H7 (cell line): ENCODE measurements around the gene LRRN3. TPM values are rescaled to one million over a fixed set of nuclear protein-coding genes. Genes with fewer than 3 reads are reported as not detected.
"Not testable (repeated sequence)": the region's sequence is repeated elsewhere in the genome, so short reads cannot be mapped to it uniquely, and the experiment has no call there.

Experiments used
- DNase-seq: peaks from one replicate; pipeline ENCODE4 v3.0.0; 2012
- H3K27me3 ChIP-seq: 2 replicates; pipeline ENCODE4 v1.6.0; 2011; ENCODE audit warnings: mild to moderate bottlenecking, low read length; ENCODE audit not compliant: control insufficient read depth, insufficient read depth
- H3K36me3 ChIP-seq: replicated peaks from 2 replicates; pipeline ENCODE4 v1.5.1; 2011; ENCODE audit warnings: low read length; ENCODE audit not compliant: control insufficient read depth, insufficient read depth
- H3K4me3 ChIP-seq: 2 replicates; pipeline ENCODE4 v1.5.1; 2011; ENCODE audit warnings: low read depth, mild to moderate bottlenecking, control low read depth, low read length, moderate library complexity; ENCODE audit not compliant: insufficient read depth
- total RNA-seq: library from RNA; depleted of rRNA; stranded (reverse); fragments of >200 nt; shearing (Covaris generic); gene quantifications from 2 replicates; pipeline ENCODE4 v1.2.3, GENCODE V29; 2014

Gene LRRN3
- total RNA-seq, 1 experiment from 2014 or later = 0.31 TPM

GRCh38 chr7:111067682-111068081 is 23.2 kb upstream of the LRRN3 start:
- no peak for DNase-seq
- no peaks in the 10 kb centered on the region for H3K36me3 ChIP-seq

GRCh38 chr7:111068618-111069017 is 22.3 kb upstream of the LRRN3 start:
- no peaks in the 10 kb centered on the region for H3K27me3 ChIP-seq
- DNase-seq = no peak
- no peaks in the 10 kb centered on the region for H3K36me3 ChIP-seq
- H3K4me3 ChIP-seq = no peak overlapping the region

More at GRCh38 chr7:111067682-111068081, 23.2 kb upstream of the LRRN3 start:
- Histone ChIP-seq H3K4me3 (no peak overlapping the region), H3K27me3 (no peaks in the 10 kb centered on the region)

- DNase-seq = no peak
Observed at GRCh38 chr7:111071556-111071955, 19.4 kb upstream of the LRRN3 start.

GRCh38 chr7:111072658-111073057 is 18.3 kb upstream of the LRRN3 start:
- DNase-seq, H3K36me3 ChIP-seq, H3K4me3 ChIP-seq, H3K27me3 ChIP-seq: not testable (repeated sequence)

More at GRCh38 chr7:111071556-111071955, 19.4 kb upstream of the LRRN3 start:
- Histone ChIP-seq H3K27me3 (no peaks in the 10 kb centered on the region), H3K36me3 (no peaks in the 10 kb centered on the region), H3K4me3 (no peak overlapping the region)

GRCh38 chr7:111074071-111074747 is 16.7 kb upstream of the LRRN3 start:
- no peaks in the 10 kb centered on the region for H3K36me3 ChIP-seq
- no peak for DNase-seq
- H3K27me3 ChIP-seq = no peaks in the 10 kb centered on the region
- H3K4me3 ChIP-seq = no peak overlapping the region

GRCh38 chr7:111074748-111075146 is 16.2 kb upstream of the LRRN3 start:
- Histone ChIP-seq H3K36me3 (no peaks in the 10 kb centered on the region), H3K27me3 (no peaks in the 10 kb centered on the region), H3K4me3 (no peak overlapping the region)
- DNase-seq = no peak

- no peaks in the 10 kb centered on the region for H3K36me3 ChIP-seq
- no peak overlapping the region for H3K4me3 ChIP-seq
Observed at GRCh38 chr7:111075498-111075897, 15.4 kb upstream of the LRRN3 start.

GRCh38 chr7:111076205-111076604 is 14.7 kb upstream of the LRRN3 start:
- H3K36me3 ChIP-seq = no peaks in the 10 kb centered on the region
- H3K4me3 ChIP-seq = no peak overlapping the region
- no peaks in the 10 kb centered on the region for H3K27me3 ChIP-seq
- DNase-seq = no peak

More at GRCh38 chr7:111075498-111075897, 15.4 kb upstream of the LRRN3 start:
- no peak for DNase-seq
- no peaks in the 10 kb centered on the region for H3K27me3 ChIP-seq

- no peak overlapping the region for H3K4me3 ChIP-seq
- H3K36me3 ChIP-seq = no peaks in the 10 kb centered on the region
- no peaks in the 10 kb centered on the region for H3K27me3 ChIP-seq
- no peak for DNase-seq
Observed at GRCh38 chr7:111077001-111077400, 13.9 kb upstream of the LRRN3 start.

GRCh38 chr7:111080495-111081105 is 10.3 kb upstream of the LRRN3 start:
- H3K36me3 ChIP-seq = no peaks in the 10 kb centered on the region
- H3K27me3 ChIP-seq = no peaks in the 10 kb centered on the region
- no peak overlapping the region for H3K4me3 ChIP-seq
- DNase-seq = no peak

- DNase-seq = no peak
Observed at GRCh38 chr7:111081546-111082267, 9.2 kb upstream of the LRRN3 start.

GRCh38 chr7:111082351-111082750 is 8.6 kb upstream of the LRRN3 start:
- Histone ChIP-seq H3K4me3 (no peak overlapping the region), H3K27me3 (no peaks in the 10 kb centered on the region), H3K36me3 (no peaks in the 10 kb centered on the region)
- no peak for DNase-seq

More at GRCh38 chr7:111081546-111082267, 9.2 kb upstream of the LRRN3 start:
- Histone ChIP-seq H3K4me3 (no peak overlapping the region), H3K27me3 (no peaks in the 10 kb centered on the region), H3K36me3 (no peaks in the 10 kb centered on the region)

- no peaks in the 10 kb centered on the region for H3K36me3 ChIP-seq
- H3K4me3 ChIP-seq = no peak overlapping the region
- DNase-seq = no peak
- H3K27me3 ChIP-seq = no peaks in the 10 kb centered on the region
Observed at GRCh38 chr7:111083413-111083812, 7.5 kb upstream of the LRRN3 start.

GRCh38 chr7:111085356-111085755 is 5.6 kb upstream of the LRRN3 start:
- Histone ChIP-seq H3K27me3 (no peaks in the 10 kb centered on the region), H3K36me3 (no peaks in the 10 kb centered on the region)
- DNase-seq = no peak

GRCh38 chr7:111086532-111086931 is 4.4 kb upstream of the LRRN3 start:
- no peaks in the 10 kb centered on the region for H3K27me3 ChIP-seq
- DNase-seq = no peak
- no peak overlapping the region for H3K4me3 ChIP-seq
- no peaks in the 10 kb centered on the region for H3K36me3 ChIP-seq

More at GRCh38 chr7:111085356-111085755, 5.6 kb upstream of the LRRN3 start:
- H3K4me3 ChIP-seq = no peak overlapping the region
